Caco-2 (cell line): ENCODE data around the gene ETFA. TPM values are rescaled to one million over a fixed set of nuclear protein-coding genes. Genes with fewer than 3 reads are reported as not detected.
A peak's percentile ranks its signal among the peaks of the same experiment; 100 is the strongest.

Experiments
- Bru-seq: library from RNA; stranded (reverse); fragments of 400-500 nt; gene quantifications from one replicate; lab custom pipeline; 2021; lab: Mats Ljungman, UMichigan
- BruChase-seq, 2 experiments: library from RNA; stranded (reverse); fragments of 400-500 nt; gene quantifications; one replicate each; lab custom pipeline; 2021; lab: Mats Ljungman, UMichigan
- BruUV-seq: library from RNA; stranded (reverse); fragments of 400-500 nt; replicated peaks from 2 replicates; lab custom pipeline; 2021; lab: Mats Ljungman, UMichigan
- CTCF ChIA-PET: fragments of 300-600 bp; sonication (Branson Sonifier 250); formaldehyde crosslinking; loops from one replicate; lab custom pipeline; 2022; ENCODE audit warnings: antibody characterized with exemption; lab: Charles Lee
- POLR2A ChIA-PET: fragments of 300-600 bp; sonication (Branson Sonifier 250); formaldehyde crosslinking; loops from one replicate; lab custom pipeline; 2022; ENCODE audit warnings: antibody characterized with exemption; lab: Charles Lee
- DNase-seq, 2 experiments: peaks; one replicate each; pipeline versions ENCODE4 v3.0.0 to v3.0.0-alpha.2; 2020 to 2022
- H3K27me3 ChIP-seq: replicated peaks from 2 replicates; pipeline ENCODE4 v1.6.0; 2011; ENCODE audit warnings: low read length; ENCODE audit not compliant: control insufficient read depth, insufficient read depth
- H3K36me3 ChIP-seq: 2 replicates; pipeline ENCODE4 v1.5.1; 2011; ENCODE audit warnings: low read length; ENCODE audit not compliant: control insufficient read depth, insufficient read depth
- H3K4me1 ChIP-seq: fragments of 250-450 bp; sonication (Bioruptor Pico); 2 replicates; pipeline ENCODE4 v1.5.1; 2020; ENCODE audit warnings: mild to moderate bottlenecking
- H3K4me3 ChIP-seq: 2 replicates; pipeline ENCODE4 v1.5.1; 2011; ENCODE audit warnings: low read depth, mild to moderate bottlenecking, control low read depth, low read length
- H3K9me3 ChIP-seq: fragments of 250-450 bp; sonication (Bioruptor Pico); 2 replicates; pipeline ENCODE4 v1.5.1; 2020; ENCODE audit warnings: mild to moderate bottlenecking, moderate library complexity
- H3K27ac Mint-ChIP-seq: one replicate; pipeline ENCODE4 v1.8.0; 2022; ENCODE audit warnings: mixed read lengths; ENCODE audit not compliant: unreplicated experiment
- H3K27me3 Mint-ChIP-seq: one replicate; pipeline ENCODE4 v1.8.0; 2022; ENCODE audit warnings: mixed read lengths; ENCODE audit not compliant: insufficient read depth, unreplicated experiment
- H3K36me3 Mint-ChIP-seq: one replicate; pipeline ENCODE4 v1.8.0; 2022; ENCODE audit warnings: mild to moderate bottlenecking, mixed read lengths; ENCODE audit not compliant: insufficient read depth, unreplicated experiment
- H3K4me1 Mint-ChIP-seq: one replicate; pipeline ENCODE4 v1.8.0; 2022; ENCODE audit warnings: low read depth, mixed read lengths; ENCODE audit not compliant: unreplicated experiment
- H3K4me3 Mint-ChIP-seq: one replicate; pipeline ENCODE4 v1.8.0; 2022; ENCODE audit warnings: mild to moderate bottlenecking, moderate library complexity, mixed read lengths; ENCODE audit not compliant: unreplicated experiment
- H3K9me3 Mint-ChIP-seq: one replicate; pipeline ENCODE4 v1.8.0; 2022; ENCODE audit warnings: mixed read lengths; ENCODE audit not compliant: unreplicated experiment
- intact Hi-C: fragments of 100-400 bp; cut with micrococcal nuclease; formaldehyde crosslinking; loops from one replicate; pipeline ENCODE4 v1.10.0; 2022; ENCODE audit not compliant: unreplicated experiment
- long read RNA-seq: library from polyadenylated mRNA; stranded (forward); transcript quantifications from one replicate; pipeline ENCODE4 v2.0.0, GENCODE V29; 2022
- total RNA-seq: library from RNA; stranded (reverse); gene quantifications from 2 replicates; pipeline ENCODE4 v1.2.3, GENCODE V29; 2022
- TF ChIP-seq, protein P1 (sequence below), 2 experiments: fragments of 200-600 bp in 1 of 2; IDR thresholded peaks; 1 replicate in 1 of 2; 2 replicates in 1 of 2; pipeline versions ENCODE4 v1.5.1 to v1.8.0; 2011 to 2022; ENCODE audit warnings: antibody characterized with exemption in 1 of 2, control low read depth in 1 of 2, inconsistent platforms in 1 of 2, low read depth in 1 of 2, low read length in 1 of 2, mild to moderate bottlenecking in 1 of 2, moderate library complexity in 1 of 2; ENCODE audit not compliant: insufficient read depth in 1 of 2, severe bottlenecking in 1 of 2, unreplicated experiment in 1 of 2

The ETFA gene
- 241 and 260 TPM in 2 replicates for total RNA-seq
- Bru-seq, nascent RNA = percentile 89 among the genes with signal in this experiment
- percentile 81 among the genes with signal in this experiment for BruChase-seq, experiment 1, labeled RNA remaining after a 2-hour chase
- percentile 85 among the genes with signal in this experiment for BruChase-seq, experiment 2, labeled RNA remaining after a 6-hour chase
- long read RNA-seq, transcript ETFA-202 (11 exons, 1,346 nt) = minor isoform, 54 of 525 reads
- long read RNA-seq, transcript ETFA-203 (12 exons, 2,287 nt) = major isoform, 399 of 525 reads
- long read RNA-seq, transcript ETFA-201 (11 exons, 1,289 nt) = minor isoform, 8 of 525 reads
- long read RNA-seq, partial matches to known transcripts = 18 of 525 reads
- long read RNA-seq, other reads (novel, unspliced or antisense) = 41 of 525 reads

DNA sequence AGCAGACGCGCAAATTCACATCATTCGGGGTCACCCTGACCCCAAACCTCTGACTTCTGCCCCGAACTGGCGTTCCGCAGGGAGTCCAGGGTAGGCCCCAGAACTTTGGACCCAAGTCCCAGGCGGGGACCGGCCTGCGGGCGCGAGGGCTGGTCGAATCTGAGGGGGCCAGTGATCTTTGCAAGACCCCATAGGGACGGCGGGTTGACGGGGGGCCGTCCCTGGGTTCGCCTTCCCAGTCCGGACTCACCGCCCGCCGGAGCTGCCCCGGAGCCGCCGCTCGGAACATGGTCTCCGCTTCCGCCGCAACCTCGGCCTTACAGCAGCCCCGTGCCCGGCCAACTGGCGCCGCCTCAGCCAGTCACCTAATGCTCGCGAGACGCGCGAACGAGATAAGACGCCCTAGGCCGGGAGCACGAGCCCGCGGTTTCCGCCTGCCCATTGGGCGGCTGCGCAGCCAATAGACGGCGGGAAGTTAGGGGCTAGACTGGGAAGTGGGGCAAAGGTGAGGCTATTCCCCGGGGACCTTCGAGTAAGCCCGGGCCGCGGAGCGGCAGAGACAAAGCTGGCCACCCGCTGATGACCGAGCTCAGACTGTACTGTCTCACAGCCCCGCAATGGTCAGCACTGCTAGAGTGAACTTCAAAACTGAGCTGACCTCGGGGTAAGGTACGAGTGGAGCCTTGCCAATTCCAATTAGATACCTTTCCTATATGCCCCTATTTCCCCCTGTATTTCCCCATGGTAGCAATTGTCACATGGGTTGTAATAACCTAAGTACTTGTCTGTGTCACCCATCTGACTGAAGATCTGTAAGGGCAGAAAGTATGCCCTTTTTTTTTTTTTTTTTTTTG is at the start of gene ETFA:
Gene ETFA (minus strand): TSS at position 370 of the 854 bp plus-strand sequence. CDS start 81 bp downstream, at position 289.
- peak within 1 kb of the TSS; percentile 40 for H3K27ac Mint-ChIP-seq
- H3K4me3 Mint-ChIP-seq = peak within 1 kb of the TSS; percentile 63
- Histone ChIP-seq H3K4me1 (peaks cover 40% of the 10 kb centered on the region), H3K36me3 (no peaks in the 10 kb centered on the region), H3K4me3 (peak within 1 kb of the TSS; percentile 75), H3K27me3 (no peaks in the 10 kb centered on the region), H3K9me3 (no peaks in the 10 kb centered on the region)
- POLR2A ChIA-PET = interaction anchor here (0.5 to 1.6 kb wide), 8 partner anchors 11 to 859 kb away, joined by 3 to 22 read pairs (median 4); partner anchors contain the start of genes ISL2 and RCN2
- CTCF ChIA-PET = interaction anchor here (0.7 to 1.4 kb wide), 3 partner anchors 19 to 25 kb away, joined by 4 to 5 read pairs (median 4); partner anchors contain the start of gene ISL2
- H3K36me3 Mint-ChIP-seq = peaks cover 22% of the 10 kb centered on the region
- no peaks in the 10 kb centered on the region for H3K9me3 Mint-ChIP-seq
- no peaks in the 10 kb centered on the region for H3K27me3 Mint-ChIP-seq
- peak; percentile 98 for DNase-seq
- H3K4me1 Mint-ChIP-seq = peaks cover 25% of the 10 kb centered on the region
- TF ChIP-seq, protein P1, sequence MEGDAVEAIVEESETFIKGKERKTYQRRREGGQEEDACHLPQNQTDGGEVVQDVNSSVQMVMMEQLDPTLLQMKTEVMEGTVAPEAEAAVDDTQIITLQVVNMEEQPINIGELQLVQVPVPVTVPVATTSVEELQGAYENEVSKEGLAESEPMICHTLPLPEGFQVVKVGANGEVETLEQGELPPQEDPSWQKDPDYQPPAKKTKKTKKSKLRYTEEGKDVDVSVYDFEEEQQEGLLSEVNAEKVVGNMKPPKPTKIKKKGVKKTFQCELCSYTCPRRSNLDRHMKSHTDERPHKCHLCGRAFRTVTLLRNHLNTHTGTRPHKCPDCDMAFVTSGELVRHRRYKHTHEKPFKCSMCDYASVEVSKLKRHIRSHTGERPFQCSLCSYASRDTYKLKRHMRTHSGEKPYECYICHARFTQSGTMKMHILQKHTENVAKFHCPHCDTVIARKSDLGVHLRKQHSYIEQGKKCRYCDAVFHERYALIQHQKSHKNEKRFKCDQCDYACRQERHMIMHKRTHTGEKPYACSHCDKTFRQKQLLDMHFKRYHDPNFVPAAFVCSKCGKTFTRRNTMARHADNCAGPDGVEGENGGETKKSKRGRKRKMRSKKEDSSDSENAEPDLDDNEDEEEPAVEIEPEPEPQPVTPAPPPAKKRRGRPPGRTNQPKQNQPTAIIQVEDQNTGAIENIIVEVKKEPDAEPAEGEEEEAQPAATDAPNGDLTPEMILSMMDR (IDR thresholded peaks at IDR 0.05; ENCODE audit: insufficient read depth in 1 of 2, low read depth in 1 of 2, low read length in 1 of 2, severe bottlenecking in 1 of 2, unreplicated experiment in 1 of 2) = no peak
- intact Hi-C loops = loop anchor here (2.0 kb wide), 1 partner anchor 25 kb away; the partner anchor contains the start of gene ISL2
- no TSS peak for BruUV-seq

DNA sequence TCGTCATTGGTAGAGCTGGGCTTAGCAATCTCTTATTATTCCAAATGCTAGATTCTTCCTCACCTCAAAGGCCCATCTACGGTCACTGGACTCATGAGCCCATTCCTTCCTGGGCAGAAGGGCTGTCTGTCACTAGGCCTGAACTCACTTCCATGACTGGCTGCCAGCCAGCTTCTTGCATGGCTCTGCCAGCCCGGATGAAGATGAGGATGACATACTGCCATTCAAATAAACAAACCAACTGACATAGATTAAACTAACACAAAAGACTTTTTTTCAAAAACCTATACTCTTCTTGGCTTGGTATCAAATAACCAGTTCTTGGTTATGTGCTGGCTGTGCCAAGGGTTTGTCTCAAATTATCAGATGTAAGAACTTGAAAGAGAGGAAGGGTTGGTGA is 49.1 kb upstream of the ETFA start:
- BruUV-seq = no TSS peak
- ChIA-PET CTCF (no interaction called here), POLR2A (no interaction called here)
- Histone ChIP-seq H3K4me1 (peaks cover 7% of the 10 kb centered on the region), H3K36me3 (no peaks in the 10 kb centered on the region), H3K4me3 (no peak overlapping the region), H3K9me3 (no peaks in the 10 kb centered on the region), H3K27me3 (no peaks in the 10 kb centered on the region)
- TF ChIP-seq, protein P1 (IDR thresholded peaks at IDR 0.05; ENCODE audit: insufficient read depth in 1 of 2, low read depth in 1 of 2, low read length in 1 of 2, severe bottlenecking in 1 of 2, unreplicated experiment in 1 of 2) = no peak
- no peak overlapping the region for H3K27ac Mint-ChIP-seq
- no peaks in the 10 kb centered on the region for H3K27me3 Mint-ChIP-seq
- no peak overlapping the region for H3K4me3 Mint-ChIP-seq
- intact Hi-C loops = no loop called here
- peaks cover 9% of the 10 kb centered on the region for H3K4me1 Mint-ChIP-seq
- no peak for DNase-seq
- H3K36me3 Mint-ChIP-seq = peaks cover 6% of the 10 kb centered on the region
- no peaks in the 10 kb centered on the region for H3K9me3 Mint-ChIP-seq

DNA sequence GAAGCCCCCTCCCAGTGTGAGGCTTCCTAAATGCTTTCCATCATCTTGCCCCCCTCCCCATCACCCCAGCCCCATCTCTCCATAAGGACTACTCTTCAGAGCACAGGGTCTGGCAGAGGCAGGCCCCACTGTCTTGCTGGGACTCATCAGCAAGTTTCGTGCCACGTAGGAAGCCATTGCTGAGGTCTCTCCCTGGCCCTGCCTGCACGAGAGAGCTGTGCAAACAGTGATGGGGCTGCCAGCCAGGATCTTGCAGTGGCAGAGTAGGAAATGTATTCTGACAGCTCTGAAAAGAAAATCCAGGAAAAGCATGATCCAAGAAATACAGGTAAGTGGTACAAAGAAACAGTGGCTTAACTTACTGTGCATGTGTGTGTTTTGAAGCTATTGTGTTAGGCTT is 47.9 kb upstream of the ETFA start:
- intact Hi-C loops = no loop called here
- Mint-ChIP-seq H3K9me3 (no peaks in the 10 kb centered on the region), H3K36me3 (peaks cover 6% of the 10 kb centered on the region), H3K27ac (no peak overlapping the region), H3K4me1 (peaks cover 20% of the 10 kb centered on the region), H3K4me3 (no peak overlapping the region), H3K27me3 (no peaks in the 10 kb centered on the region)
- Histone ChIP-seq H3K36me3 (no peaks in the 10 kb centered on the region), H3K9me3 (no peaks in the 10 kb centered on the region), H3K4me3 (no peak overlapping the region), H3K4me1 (peaks cover 20% of the 10 kb centered on the region), H3K27me3 (no peaks in the 10 kb centered on the region)
- no peak for DNase-seq
- CTCF ChIA-PET = no interaction called here
- BruUV-seq = no TSS peak
- TF ChIP-seq, protein P1 (IDR thresholded peaks at IDR 0.05; ENCODE audit: insufficient read depth in 1 of 2, low read depth in 1 of 2, low read length in 1 of 2, severe bottlenecking in 1 of 2, unreplicated experiment in 1 of 2) = no peak
- POLR2A ChIA-PET = no interaction called here
